Fibroblast of lung (primary cell): ENCODE measurements around the gene RCL1.

ENCODE experiments used
- EZH2 ChIP-seq: IDR thresholded peaks from 2 replicates; pipeline ENCODE4 v1.5.1; 2012; ENCODE audit warnings: low read length, control low read depth, mild to moderate bottlenecking; ENCODE audit errors: missing control alignments
- TF ChIP-seq, protein P1 (sequence below), 2 donors: IDR thresholded peaks in 1 of 2; conservative IDR thresholded peaks in 1 of 2; 1 replicate in 1 of 2; 2 replicates in 1 of 2; pipeline ENCODE4 v1.5.1; 2011 to 2012; ENCODE audit warnings: low read length in 2 of 2, control low read depth in 1 of 2, inconsistent platforms in 1 of 2, low read depth in 1 of 2, mild to moderate bottlenecking in 1 of 2

DNA sequence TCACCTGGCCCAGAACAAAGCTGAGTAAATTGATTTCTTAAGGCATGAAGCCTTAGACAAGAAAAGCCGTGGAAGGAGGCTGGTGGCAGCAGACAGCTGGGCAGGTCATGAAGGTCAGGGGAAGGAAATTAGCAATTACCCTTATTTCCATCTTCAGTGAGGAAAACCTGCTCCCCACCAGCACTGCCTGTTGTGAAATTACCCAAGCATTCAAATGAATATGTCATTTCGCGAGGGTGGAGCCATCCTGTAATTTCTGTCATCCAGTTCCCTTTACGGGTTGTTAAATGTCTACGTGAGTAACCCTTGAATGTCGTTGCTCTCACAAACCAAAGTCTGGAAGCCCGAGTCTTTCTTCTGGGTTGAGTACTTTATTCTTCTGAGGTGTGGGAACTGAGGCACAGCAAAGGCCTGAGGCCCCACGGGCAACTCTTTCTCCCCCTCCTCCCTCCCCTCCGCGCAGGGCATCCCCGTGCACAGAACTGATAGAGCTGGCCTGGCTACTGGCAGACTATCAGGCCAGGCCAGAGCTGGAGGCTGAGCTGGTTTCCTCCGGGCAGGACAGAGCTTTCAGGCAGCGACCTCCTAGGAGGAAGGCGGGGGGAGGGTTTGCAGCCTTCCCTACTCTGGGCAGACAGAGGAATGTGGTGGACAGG lies 29.7 kb upstream of the RCL1 start:
- TF ChIP-seq, protein P1, sequence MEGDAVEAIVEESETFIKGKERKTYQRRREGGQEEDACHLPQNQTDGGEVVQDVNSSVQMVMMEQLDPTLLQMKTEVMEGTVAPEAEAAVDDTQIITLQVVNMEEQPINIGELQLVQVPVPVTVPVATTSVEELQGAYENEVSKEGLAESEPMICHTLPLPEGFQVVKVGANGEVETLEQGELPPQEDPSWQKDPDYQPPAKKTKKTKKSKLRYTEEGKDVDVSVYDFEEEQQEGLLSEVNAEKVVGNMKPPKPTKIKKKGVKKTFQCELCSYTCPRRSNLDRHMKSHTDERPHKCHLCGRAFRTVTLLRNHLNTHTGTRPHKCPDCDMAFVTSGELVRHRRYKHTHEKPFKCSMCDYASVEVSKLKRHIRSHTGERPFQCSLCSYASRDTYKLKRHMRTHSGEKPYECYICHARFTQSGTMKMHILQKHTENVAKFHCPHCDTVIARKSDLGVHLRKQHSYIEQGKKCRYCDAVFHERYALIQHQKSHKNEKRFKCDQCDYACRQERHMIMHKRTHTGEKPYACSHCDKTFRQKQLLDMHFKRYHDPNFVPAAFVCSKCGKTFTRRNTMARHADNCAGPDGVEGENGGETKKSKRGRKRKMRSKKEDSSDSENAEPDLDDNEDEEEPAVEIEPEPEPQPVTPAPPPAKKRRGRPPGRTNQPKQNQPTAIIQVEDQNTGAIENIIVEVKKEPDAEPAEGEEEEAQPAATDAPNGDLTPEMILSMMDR (conservative IDR thresholded peaks at IDR 0.05 in 1 of 2, IDR thresholded peaks at IDR 0.05 in 1 of 2; ENCODE audit: low read depth in 1 of 2, low read length in 2 of 2): no peak
- TF ChIP-seq EZH2: no peak
